ENCODE measurements around the gene IFNA4. TPM values are rescaled to one million over a fixed set of nuclear protein-coding genes. Genes with fewer than 3 reads are reported as not detected.
"Not testable (repeated sequence)": the region's sequence is repeated elsewhere in the genome, so short reads cannot be mapped to it uniquely, and the experiment has no call there.

The IFNA4 gene
- not detected in 2 replicates for total RNA-seq (ENCODE audit: low replicate concordance)

DNA sequence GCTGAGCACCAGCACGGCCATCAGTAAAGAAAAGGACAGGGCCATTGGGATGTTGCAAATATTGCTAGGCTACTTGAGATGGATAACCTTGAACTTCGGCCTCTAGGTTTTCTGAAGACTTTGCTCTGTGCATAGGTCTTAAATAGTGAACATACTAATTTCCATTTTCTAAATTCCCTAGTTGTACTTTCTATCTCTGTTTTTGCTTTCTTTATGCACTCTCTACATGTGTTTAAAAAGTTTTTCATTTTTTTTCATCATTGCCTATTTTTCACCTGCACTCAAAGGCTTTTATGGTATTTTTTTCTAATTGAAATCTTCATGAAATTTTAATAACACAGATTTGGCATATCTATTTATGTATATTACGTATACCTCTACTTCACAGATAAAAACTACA lies at the start of gene IFNA4:
TSS of gene IFNA4 (minus strand) at position 101 of the 400 bp plus-strand sequence. CDS start at position 45, 56 bp downstream.
- DNase-seq (ENCODE audit: low read depth), result not testable (repeated sequence)

DNA sequence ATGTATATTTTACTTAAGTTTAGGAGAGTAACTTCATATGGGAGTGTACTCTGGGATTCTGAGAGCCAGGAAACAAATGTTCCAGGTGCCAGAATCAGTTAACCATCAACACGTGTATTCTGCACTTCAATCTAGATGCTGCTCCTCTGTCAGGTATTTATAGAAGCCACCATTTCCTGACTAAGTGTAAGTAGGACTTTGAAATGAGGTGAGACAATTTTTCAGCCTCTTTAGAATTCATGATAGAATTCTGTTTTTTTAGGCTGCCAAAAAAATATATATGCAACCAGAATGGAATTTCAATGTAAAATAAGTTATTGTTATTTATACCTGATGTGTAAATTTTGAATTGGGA lies 49.0 kb upstream of the IFNA4 start:
- H3K4me3 ChIP-seq (ENCODE audit: low read depth, low read length); DNase-seq (ENCODE audit: low read depth): not testable (repeated sequence)

More for the DNA sequence above, at the start of gene IFNA4:
- H3K4me3 ChIP-seq (ENCODE audit: low read depth, low read length), result not testable (repeated sequence)

DNA sequence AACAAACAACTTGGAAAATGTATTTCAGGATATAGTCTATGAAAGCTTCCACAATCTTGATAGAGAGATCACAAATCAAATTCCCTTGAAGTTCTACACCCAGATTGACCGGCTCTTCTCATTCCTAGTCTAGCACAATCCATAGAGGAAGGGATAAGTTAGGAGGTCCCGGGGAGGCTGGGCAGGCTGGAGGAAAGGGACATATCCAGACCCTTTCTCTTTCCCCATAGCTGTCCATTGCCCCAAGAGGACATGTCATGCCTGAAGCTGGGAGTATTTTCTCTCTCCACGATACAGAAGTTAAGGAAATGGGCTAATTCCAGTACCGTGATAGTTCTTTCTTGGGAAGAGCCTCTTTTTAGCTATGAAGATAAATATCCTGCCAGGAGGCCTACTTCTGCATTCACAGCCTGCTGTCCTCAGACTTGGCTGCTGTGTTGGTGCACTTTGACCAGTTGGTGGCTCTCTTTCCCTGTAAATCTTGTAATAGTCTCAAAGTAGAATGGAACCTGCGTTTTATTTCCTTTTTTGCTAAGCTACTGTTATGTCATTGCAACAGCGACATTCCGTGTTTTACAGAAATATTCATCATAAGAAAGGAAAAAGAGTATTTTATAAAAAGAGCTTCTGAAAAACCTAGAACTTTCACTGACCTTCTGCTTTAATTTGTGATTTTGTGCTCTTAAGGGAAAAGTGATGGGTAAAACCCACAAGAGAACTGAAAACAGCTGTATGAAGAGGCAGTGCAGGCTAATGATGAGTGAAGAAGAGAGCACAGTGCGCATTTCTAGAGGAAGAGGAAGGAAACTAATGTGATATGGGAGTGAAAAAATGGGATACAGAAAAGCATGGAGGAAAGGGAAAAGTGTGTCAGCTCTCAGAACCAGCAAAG lies 48.3 kb upstream of the IFNA4 start:
- TF ChIP-seq, protein P1, sequence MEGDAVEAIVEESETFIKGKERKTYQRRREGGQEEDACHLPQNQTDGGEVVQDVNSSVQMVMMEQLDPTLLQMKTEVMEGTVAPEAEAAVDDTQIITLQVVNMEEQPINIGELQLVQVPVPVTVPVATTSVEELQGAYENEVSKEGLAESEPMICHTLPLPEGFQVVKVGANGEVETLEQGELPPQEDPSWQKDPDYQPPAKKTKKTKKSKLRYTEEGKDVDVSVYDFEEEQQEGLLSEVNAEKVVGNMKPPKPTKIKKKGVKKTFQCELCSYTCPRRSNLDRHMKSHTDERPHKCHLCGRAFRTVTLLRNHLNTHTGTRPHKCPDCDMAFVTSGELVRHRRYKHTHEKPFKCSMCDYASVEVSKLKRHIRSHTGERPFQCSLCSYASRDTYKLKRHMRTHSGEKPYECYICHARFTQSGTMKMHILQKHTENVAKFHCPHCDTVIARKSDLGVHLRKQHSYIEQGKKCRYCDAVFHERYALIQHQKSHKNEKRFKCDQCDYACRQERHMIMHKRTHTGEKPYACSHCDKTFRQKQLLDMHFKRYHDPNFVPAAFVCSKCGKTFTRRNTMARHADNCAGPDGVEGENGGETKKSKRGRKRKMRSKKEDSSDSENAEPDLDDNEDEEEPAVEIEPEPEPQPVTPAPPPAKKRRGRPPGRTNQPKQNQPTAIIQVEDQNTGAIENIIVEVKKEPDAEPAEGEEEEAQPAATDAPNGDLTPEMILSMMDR (IDR thresholded peaks at IDR 0.05; ENCODE audit: insufficient read depth, low read length), result peak; percentile 55
- not testable (repeated sequence) for H3K4me3 ChIP-seq (ENCODE audit: low read depth, low read length)
- peak; percentile 57 for DNase-seq (ENCODE audit: low read depth)

DNA sequence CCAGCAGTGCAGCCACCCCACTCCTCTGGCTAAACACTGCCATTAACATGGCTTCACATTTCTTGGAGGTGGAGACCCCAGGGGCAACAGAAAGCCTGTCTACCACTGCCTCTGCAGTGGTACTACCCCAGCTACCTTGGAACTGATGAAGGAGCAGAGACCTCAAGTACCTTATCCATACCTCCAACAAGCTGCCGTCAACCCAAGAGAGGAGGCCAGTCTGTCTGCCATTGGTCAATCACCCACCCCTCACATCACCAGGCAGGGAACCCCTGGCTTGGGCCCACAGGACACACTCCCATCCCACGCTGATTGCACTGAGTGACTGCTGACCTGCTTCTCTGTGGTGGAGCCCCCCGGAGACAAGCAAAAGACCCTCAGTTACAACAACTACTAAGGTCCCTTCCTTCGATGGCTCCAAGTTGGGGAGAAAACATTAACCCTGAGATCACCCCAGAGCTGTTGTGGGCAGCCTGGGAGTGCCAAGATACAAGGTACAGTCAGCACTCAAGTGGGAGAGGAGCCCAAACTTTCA lies 46.8 kb upstream of the IFNA4 start:
- H3K4me3 ChIP-seq (ENCODE audit: low read depth, low read length), result no peak overlapping the region
- TF ChIP-seq, protein P1 (IDR thresholded peaks at IDR 0.05; ENCODE audit: insufficient read depth, low read length), result no peak
- DNase-seq (ENCODE audit: low read depth), result no peak

DNA sequence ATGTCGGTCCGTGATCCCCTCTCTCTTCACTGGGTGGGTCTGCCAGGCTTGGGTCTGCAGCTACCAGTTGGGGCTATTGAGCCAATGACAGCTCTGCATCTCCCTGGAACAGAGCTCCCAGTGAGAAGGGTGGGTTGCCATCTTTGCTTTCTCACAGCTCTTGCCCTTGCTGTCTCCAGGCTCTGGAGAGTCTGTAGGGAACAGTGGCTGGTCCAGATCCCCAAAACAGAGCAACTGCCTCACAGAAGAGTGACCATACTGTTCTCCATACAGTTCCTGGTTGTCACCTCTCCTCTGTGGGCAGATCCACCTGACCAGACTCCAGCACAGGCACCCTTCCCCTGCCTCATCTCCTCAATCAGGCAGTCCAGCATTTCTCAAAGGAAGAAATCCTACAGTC lies 45.9 kb upstream of the IFNA4 start:
- no peak for DNase-seq (ENCODE audit: low read depth)
- H3K4me3 ChIP-seq (ENCODE audit: low read depth, low read length), result no peak overlapping the region
- TF ChIP-seq, protein P1 (IDR thresholded peaks at IDR 0.05; ENCODE audit: insufficient read depth, low read length), result no peak

DNA sequence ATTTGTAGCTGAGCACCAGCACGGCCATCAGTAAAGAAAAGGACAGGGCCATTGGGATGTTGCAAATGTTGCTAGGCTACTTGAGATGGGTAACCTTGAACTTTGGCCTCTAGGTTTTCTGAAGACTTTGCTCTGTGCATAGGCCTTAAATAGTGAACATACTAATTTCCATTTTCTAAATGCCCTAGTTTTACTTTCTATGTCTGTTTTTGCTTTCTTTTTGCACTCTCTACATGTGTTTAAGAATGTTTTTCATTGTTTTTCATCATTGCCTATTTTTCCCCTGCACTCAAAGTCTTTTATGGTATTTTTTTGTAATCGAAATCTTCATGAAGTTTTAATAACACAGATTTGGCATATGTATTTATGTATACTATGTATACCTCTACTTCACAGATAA lies 40.7 kb upstream of the IFNA4 start, which contains the start of gene IFNA17:
TSS of gene IFNA17 (minus strand) at position 101 of the 400 bp plus-strand sequence. CDS start at position 52, 49 bp downstream.
- no peak for DNase-seq (ENCODE audit: low read depth)
- no peak within 1 kb of the TSS for H3K4me3 ChIP-seq (ENCODE audit: low read depth, low read length)
- TF ChIP-seq, protein P1 (IDR thresholded peaks at IDR 0.05; ENCODE audit: insufficient read depth, low read length), result no peak

DNA sequence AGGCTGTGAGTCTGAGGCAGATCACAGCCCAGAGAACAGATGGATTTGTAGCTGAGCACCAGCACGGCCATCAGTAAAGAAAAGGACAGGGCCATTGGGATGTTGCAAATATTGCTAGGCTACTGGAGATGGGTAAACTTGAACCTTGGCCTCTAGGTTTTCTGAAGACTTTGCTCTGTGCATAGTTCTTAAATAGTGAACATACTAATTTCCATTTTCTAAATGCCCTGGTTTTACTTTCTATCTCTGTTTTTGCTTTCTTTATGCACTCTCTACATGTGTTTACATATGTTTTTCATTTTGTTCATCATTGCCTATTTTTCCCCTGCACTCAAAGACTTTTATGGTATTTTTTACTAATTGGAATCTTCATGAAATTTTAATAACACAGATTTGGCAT lies 29.8 kb upstream of the IFNA4 start, which contains the start of gene IFNA16:
TSS of gene IFNA16 (minus strand) at position 101 of the 400 bp plus-strand sequence. CDS start at position 95, 6 bp downstream.
- H3K4me3 ChIP-seq (ENCODE audit: low read depth, low read length); DNase-seq (ENCODE audit: low read depth): not testable (repeated sequence)

DNA sequence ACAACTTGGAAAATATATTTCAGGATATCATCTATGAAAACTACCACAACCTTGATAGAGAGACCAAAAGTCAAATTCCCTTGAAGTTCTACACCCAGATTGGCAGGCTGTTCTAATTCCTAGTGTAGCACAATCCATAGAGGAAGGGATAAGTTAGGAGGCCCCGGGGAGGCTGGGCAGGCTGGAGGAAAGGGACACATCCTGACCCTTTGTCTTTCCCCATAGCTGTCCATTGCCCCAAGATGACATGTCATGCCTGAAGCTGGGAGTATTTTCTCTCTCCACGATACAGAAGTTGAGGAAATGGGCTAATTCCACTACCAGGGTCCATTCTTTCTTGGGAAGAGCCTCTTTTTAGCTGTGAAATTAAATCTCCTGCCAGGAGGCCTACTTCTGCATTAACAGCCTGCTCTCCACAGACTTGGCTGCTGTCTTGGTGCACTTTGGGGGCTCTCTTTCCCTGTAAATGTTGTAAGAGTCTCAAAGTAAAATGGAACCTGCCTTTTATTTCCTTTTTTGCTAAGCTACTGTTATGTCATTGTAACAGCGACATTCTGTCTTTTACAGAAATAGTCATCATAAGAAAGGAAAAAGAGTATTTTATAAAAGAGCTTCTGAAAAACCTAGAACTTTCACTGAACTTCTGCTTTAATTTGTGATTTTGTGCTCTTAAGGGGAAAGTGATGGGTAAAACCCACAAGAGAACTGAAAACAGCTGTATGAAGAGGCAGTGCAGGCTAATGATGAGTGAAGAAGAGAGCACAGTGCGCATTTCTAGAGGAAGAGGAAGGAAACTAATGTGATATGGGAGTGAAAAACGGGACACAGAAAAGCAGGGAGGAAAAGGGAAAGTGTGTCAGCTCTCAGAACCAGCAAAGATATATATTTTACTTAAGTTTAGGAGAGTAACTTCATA lies 26.3 kb upstream of the IFNA4 start:
- peak; percentile 14 for DNase-seq (ENCODE audit: low read depth)
- H3K4me3 ChIP-seq (ENCODE audit: low read depth, low read length), result not testable (repeated sequence)
- TF ChIP-seq, protein P1 (IDR thresholded peaks at IDR 0.05; ENCODE audit: insufficient read depth, low read length), result peak; percentile 53

DNA sequence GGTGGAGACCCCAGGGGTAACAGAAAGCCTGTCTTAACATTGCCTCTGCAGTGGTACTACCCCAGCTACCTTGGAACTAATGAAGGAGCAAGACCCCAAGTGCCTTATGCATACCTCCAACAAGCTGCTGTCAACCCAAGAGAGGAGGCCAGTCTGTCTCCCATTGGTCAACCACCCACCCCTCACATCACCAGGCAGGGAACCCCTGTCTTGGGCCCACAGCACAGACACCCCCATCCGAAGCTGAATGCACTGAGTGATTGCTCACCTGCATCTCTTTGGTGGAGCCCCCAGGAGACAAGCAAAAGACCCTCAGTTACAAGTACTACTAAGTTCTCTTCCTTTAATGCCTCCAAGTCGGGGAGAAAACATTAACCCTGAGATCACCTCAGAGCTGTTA lies 24.8 kb upstream of the IFNA4 start:
- H3K4me3 ChIP-seq (ENCODE audit: low read depth, low read length); DNase-seq (ENCODE audit: low read depth): not testable (repeated sequence)

DNA sequence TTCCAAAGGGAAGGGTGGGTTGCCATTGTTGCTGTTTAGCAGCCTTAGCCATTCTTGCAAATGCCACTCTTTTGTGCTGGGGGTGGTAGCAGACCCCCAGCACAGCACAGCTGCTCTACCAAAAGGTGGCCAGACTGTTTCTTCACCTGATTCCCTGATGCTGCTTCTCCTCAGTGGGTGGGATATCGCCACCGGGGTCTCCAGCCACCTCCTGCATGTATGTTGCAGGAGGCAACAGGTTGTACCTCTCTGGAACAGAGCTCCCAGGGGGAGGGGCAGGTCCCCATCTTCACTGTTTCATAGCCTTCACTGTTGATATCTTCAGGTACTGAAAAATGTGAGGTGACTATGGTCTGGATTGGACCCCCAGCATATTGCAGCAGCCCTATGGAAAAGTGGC lies 23.4 kb upstream of the IFNA4 start:
- H3K4me3 ChIP-seq (ENCODE audit: low read depth, low read length); DNase-seq (ENCODE audit: low read depth): not testable (repeated sequence)
